HG03354 (cell line): ENCODE data around the gene MED8.

Source experiments
- ATAC-seq: cut with Tn5 transposase; IDR thresholded peaks from one replicate; pipeline ENCODE4 v1.9.1; 2021; ENCODE audit warnings: mild to moderate bottlenecking; ENCODE audit not compliant: unreplicated experiment, poor library complexity, severe bottlenecking

The MED8 gene

DNA sequence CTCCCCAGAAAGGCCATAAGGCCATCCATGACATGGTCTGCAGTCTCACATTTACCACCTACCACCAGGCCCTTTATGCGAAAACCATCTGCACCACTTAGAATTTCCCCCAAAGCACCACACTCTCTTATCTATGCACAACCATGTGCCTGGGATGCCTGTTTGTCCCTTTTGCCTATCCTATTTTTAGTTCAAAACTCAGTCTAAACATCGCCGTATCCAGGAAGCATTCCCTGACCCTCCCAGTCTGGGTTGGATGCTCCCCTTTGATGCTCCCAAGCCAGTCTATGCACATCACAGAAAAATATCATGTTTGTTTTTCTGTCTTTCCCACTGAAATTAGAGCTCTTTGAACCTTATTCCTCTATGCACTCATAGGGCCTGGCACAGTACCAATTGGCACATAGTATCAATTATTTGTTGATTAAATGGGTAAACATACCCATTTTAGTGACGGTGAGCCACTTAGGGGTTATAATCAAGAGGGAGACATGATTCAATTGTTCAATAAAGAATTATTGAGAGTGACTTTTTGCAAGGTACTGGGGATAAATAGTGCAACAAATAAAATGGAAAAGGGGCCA is 45.2 kb downstream of the MED8 start:
- no peak for ATAC-seq

DNA sequence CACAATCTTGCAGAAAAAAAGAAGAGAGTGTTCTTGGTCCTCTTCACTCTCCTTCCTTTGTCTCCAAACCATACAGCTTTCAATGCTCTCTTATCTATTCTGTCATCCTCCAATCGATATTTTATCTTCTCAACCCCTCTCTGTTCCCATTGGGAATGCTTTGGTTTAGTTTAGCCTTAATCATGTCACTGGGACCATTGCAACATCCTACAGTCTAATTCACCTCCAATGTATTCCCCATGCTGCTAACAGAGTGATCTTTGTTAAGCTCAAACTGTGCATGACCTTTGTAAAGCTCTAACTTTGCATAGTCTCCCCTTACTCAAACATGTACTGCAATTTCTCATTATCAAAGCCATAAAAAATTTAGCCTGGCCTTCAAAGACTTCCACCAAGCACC is 49.0 kb downstream of the MED8 start:
- ATAC-seq = no peak

DNA sequence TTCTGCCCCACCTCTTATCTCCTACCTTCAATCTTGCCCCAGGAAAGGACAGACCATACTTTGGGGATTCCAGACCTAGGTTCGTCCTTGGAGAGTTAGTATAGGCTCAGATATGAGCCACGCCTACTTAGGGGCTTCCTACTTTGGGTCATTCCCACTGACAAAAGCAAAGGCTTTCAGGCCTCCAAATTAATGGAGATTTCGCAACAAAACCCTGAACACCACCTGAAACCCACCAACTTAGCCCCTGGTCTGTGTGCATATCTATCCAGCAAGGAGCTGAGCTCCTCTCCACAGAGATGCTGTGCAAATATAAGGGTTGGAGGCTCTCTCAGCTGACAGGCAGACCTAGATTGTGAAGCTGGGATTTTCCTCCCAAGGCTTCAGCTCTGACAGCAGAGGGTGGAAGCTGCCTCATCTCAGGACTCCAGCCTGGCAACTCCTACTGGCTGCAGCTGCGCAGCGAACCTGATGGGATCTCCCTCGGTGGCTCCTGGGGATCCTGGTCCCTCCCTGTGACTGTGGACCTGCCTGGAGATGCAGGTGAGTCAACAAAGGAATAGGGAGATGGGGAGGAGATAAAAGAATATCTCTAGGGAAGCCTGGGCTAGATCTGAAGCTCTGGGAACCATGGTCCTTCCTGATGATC is 49.9 kb downstream of the MED8 start:
- no peak for ATAC-seq

DNA sequence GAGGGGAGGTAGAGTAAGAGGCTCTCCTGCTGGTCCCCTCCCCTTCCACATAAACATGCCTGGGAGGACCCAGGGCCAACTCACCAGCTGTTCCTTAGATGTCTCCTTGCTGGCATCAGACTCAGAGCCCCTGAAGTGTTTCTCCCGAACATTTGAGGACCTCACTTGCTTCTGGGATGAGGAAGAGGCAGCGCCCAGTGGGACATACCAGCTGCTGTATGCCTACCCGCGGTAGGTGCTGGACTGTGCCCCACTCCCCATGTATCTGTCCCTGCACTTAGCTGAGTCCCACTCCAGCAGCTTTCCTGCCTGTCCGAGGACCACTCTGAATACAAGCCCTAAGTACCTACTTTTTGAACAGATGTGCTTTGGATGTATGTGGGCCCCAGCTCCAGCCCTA is 51.6 kb downstream of the MED8 start:
- no peak for ATAC-seq

DNA sequence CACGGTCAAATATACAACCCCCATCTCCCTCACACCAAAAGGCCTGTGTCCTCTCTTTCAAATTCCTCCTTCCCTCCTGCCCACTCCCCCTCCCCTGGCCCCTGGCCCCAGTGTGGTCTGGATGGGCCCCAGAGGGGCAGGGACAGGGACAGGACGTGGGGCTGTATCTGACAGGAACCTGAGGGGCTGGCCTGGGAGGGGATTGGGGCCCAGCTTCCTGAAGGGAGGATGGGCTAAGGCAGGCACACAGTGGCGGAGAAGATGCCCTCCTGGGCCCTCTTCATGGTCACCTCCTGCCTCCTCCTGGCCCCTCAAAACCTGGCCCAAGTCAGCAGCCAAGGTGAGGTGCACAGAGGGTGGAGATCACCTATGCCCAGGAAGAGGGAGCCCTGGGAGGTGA is 52.0 kb downstream of the MED8 start, which contains the start of gene MPL:
Gene MPL (plus strand): TSS at position 231 of the 400 bp plus-strand sequence. CDS start 31 bp downstream, at position 262.
- no peak for ATAC-seq

DNA sequence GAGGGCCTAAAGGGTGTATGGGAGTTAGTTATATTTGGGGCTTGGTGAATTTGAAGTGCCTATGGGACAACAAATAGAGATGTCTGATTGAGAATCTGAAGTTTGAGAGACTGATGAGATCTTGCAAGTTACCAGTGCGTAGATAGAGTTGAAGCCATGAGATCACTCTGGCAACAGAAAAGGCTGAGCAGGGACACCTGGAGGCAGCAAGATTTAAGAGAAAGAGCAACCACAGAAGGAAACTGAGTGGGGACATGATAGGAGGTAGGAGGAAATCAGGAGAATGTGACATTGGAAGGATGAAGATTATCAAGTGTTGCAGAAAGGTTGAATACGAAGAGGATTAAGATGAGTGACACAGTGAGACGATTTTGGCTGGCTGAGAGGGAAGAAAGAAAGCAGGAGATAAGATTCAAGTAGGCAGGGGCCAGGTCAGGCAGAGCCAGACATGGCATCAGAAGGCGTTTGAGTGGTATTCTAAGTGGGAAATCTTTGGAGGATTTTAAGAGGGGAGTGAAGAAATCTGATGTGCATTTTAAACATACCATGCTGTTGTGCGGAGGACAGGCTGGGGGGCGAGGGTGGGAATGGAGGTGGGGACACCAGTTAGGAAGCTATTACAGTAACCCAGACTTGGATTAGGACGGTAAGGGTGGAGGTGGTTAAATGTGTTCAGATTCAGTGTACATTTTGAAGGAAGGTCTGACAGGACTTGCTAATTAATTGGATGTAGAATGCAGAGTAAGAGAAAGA is 55.0 kb downstream of the MED8 start:
- ATAC-seq = no peak
